LHCN-M2 (cell line): ENCODE measurements around the gene CD248. TPM values are rescaled to one million over a fixed set of nuclear protein-coding genes. Genes with fewer than 3 reads are reported as not detected.
"Not testable (repeated sequence)": the region's sequence is repeated elsewhere in the genome, so short reads cannot be mapped to it uniquely, and the experiment has no call there.

ENCODE experiments used
- DNase-seq: peaks from one replicate; pipeline ENCODE4 v3.0.0-alpha.2; 2012; ENCODE audit warnings: low read depth
- total RNA-seq: library from RNA; depleted of rRNA; stranded (reverse); fragments of >200 nt; gene quantifications from 2 replicates; pipeline ENCODE4 v1.2.3, GENCODE V29; 2014

CD248 gene
- total RNA-seq, 1 experiment from 2014 or later = 0.06 TPM

DNA sequence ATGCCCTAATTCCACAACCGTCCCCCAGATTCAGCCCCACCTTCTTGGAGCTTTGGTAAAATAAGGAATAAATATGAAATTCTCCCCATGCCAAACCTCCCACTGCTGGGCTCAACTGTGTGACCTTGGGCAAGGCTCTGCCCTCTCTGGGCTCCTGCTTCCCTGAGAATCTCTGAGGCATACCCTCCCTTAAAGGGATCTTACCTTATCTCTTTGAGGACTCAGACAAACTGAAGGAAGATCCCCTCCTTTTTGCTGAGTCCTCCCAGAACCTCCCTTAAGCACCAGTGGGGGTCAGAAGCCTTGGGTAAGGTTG is 2.7 kb downstream of the CD248 start:
- no peak for DNase-seq

DNA sequence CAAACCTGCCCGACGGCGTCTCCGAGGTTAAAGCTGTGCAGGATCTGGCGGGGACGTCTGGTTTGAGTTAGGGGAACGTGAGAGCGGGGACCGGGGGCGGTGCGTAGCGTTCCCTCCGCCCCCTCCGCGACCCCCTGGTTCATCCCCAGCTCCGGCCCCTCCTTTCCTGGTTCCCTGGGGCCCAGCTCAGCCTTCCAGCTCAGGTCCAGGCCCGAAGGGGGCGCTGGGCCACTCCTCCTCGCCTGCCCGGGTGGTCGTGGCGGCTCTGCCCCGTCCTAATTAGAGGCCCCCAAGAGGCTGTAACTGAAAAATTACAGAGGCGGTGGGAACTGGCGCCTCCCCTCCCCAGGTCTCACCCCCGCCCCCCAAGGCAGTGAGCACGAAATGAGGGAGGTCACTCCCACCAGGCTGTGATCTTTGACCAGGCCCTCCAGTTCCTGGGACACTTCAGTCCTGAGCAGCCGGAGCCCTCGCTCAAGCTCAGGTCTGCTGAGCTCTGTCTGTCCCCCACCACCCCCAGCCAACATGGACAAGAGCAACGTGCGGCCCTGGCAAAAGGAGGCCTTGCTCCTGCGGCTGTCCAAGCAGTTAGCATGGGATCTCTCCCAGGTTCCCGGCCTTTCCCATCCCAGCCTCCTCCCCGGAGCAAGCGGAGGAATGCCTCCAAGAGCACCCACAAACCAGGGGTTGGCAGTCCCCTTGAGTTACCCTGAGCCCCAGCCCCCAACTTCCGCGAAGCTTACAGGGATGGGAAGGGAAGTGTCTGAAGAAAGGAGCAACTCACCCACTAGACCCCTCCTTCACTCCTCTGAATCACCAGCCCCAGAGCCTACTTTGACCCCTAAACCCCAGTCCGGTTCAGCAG is 3.3 kb downstream of the CD248 start:
- DNase-seq = no peak

DNA sequence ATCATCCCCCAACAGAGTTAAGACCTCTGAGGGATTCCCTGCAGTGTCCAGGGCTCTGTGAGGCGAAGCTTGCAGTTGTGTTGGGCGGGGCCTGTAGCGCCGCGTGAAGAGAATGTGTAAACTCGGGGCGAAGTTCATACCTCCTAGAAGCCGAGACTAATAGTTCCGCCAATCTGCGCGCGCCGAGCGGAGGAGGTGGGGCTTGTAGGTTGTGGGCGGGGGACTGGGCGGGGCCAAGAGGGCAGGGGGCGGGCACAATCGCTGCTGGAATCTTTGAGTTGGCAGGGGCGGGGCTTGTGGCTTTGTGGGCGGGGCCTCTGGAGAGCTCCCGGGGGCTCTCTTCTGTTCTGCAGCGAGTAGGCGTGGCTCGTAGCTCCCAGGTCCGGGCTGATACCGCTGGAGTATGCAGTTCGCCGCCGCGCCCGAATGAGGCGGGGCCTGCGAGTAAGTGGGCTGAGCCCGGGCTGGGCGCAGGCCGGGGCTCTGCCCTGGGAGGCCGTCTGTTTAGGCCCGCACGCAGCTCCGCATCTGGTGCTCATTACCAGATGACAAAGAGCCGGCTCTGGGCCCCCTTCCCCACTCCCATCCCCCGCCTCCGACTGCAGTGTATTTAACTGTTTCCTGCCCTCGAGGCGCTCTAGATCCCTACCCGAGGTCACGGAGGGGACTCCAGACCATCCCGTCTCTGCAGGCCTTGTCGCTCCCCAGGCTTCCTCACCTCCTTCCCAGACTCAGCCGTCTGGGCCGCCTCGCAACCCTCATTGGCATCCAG is 4.1 kb downstream of the CD248 start:
- peak; percentile 94 for DNase-seq

DNA sequence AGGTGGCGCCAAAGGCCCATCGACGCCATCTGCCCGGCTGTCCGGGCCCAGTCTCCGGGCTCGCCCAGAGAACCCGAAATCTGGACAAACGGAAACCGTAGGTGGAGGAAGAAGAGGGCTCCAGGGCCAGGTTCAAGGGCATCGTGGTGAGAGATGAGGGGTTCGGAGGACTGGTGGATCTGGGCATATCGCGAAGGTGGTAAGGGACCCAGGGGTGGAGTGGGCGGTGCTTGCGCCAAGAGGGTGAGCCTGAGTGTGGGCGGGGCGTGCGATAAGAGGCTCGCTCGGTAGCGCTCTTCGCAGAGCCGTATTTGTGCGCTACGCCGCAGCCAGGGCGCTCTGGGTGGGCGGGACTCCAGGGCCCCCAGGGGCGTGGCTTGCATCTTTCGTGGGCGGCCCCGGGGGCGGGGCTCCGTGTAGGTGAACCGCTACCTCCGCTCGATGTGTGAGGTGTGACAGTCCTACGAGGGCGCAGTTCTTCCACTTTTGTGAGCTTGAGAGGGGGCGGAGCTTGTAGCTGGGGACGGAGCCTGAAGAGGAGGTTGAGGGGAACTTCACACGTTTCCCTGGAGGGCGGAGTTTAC is 4.8 kb downstream of the CD248 start:
- DNase-seq = peak; percentile 84

DNA sequence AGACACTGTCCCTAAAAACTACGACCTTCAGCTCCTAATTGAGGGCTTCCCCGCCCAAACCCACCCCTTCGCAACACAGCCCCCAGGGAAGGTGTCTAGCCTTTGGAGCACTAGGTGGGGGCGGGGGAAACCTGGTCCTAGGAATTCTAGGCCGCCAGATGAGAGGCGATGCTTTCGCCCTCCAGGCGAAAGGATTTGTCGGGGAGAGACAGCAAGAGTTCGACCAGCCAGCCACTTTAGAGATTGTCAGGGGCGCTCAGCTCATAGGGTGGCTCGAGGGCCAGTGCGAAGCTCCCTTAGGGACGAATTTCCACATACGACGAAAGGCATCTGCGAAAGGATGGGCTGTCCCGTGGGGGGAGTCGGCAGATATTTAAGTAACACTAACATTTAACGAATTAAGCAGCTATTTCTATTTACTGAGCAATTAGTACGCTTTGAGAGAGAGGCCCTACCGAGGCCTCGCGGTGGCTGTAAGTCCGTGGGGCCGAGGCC is 5.3 kb downstream of the CD248 start:
- no peak for DNase-seq

DNA sequence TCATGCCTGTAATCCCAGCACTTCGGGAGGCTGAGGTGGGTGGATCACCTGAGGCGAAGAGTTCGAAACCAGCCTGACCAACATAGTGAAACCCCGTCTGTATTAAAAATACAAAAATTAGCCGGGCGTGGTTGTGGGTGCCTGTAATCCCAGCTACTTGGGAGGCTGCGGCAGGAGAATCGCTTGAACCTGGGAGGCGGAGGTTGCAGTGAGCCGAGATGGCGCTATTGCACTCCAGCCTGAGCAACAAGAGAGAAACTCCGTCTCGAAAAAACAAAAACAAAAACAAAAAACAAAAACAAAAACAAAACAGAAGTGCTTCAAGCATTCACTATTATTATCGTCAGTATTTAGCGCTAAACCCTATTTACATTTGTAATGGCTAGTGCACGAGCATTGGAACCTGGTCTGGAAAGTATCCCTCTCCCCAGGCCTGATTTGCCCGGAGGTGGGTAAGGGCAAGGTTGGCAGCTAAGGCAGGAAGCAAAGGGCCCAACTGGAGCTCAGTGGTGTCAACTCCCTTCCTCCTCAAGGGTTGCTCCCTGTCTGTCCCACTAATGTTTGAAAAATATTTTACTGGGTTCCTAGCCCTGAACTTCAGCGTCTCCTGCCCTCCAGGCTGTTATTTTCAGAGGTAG is 5.9 kb downstream of the CD248 start:
- DNase-seq = not testable (repeated sequence)

DNA sequence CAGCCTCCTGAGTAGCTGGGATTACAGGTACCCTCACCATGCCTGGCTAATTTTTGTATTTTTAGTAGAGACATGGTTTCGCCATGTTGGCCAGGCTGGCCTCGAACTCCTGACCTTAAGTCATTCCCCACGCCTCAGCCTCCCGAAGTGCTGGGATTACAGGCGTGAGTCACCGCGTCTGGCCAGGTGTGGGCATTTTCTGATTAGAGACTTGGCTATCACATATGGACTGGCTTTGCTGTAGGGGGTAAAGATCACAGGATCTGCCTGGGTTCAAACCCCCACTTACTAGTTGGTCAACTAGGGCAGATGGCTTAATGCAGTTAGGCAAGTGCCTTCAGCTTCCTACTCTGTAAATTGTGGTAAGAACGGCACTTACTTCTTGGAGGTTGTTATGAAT is 6.5 kb downstream of the CD248 start:
- DNase-seq = no peak

DNA sequence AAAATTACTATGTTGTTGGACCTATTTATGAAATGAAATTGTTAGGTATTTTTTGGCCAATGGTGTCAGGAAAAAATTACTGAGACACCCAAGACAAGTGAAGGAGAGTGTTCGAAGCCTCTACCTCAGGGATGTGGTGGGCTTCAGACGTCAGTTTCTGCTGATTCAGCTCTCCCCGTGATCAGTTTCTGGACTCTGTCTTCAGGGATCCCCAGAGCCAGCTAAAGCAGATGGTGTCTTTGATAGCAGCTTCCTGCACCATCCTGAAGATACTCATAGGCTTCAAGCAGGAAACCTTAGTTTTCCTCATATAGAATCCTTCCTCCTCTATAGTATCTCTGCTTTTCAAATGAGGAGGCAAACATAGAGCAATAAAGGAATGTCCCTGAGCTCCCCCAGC is 7.4 kb downstream of the CD248 start:
- no peak for DNase-seq

DNA sequence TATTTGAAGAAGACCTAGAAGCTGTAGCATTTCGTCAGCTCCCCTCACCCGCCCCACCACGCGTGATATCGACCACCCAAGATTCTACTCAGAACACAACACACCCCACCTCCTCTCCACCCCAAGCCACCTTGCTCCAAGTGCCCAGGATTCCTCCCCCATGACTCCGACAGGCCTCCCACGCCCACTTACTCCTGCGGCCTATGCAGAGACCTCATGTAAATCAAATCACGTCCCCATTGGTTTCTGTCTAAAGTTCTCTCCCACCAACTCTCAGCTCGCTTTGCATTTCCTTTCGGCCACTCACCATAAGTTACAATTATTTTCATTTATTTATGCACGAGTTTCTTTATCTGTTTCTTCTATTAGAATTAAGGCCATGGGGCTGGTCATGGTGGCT is 14.2 kb downstream of the CD248 start:
- no peak for DNase-seq

DNA sequence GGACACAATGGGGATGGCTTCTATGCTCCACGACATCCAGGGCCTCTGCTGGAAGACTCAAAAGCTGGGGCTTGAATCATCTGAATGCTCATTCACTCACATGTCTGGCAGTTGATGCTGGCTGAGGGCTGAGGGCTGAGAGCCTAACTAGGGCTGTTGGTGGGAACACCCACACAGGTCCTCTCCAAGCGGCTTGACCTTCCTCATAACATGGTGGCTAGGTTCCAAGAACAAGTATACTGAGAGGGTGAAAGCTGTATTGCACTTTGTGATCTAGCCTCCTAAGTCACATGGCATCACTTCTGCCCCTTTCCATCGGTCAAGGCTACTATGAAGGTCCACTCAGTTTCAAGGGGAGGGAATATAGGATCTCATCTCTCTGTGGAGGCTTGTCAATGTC is 17.7 kb downstream of the CD248 start:
- DNase-seq = no peak

DNA sequence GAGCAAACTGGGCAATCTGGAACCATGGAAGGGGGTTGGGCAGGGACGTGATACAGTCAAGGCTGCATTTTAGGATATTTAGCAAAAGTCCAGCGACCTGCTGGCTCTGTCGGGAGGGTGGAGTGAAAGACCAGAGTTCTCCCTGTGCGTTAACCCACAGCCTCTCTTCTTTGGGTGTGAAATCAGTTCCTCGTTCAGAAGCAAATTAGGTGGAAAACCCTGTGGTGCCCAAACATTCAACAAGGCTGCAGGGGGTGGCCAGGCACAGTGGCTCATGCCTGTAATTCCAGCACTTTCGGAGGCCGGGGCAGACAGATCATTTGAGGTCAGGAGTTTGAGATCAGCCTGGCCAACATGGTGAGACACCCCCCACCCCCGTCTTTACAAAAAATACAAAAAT is 19.2 kb downstream of the CD248 start:
- no peak for DNase-seq

DNA sequence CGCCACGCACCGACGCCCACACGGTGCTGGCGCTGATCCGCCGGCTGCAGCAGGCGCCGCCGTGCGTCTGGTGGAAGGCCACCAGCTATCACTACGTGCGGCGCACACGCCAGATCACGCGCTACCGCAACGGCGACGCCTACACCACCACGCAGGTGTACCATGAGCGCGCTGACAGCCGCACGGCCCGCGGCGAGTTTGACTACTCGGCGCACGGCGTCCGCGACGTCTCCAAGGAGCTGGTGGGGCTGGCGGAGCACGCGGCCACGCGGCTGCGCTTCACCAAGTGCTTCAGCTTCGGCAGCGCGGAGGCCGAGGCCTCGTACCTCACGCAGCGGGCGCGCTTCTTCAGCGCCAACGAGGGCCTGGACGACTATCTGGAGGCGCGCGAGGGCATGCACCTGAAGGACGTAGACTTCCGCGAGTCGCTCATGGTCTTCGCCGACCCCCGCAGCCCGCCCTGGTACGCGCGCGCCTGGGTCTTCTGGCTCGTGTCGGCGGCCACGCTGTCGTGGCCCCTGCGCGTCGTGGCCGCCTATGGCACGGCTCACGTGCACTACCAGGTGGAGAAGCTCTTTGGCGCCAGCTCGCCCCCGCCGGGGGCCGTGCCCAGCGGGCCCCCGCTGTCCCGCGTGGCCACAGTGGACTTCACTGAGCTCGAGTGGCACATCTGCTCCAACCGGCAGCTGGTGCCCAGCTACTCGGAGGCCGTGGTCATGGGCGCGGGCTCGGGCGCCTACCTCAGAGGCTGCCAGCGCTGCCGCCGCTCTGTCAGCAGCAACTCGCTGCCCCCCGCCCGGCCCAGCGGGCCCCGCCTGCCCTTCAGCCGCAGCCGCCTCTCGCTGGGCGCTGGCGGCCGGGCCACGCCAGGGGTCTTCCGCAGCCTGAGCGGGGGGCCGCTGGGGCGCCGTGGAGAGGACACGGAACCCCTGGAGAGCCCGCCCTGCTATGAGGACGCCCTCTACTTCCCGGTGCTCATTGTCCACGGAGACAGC is 21.9 kb downstream of the CD248 start:
- no peak for DNase-seq

DNA sequence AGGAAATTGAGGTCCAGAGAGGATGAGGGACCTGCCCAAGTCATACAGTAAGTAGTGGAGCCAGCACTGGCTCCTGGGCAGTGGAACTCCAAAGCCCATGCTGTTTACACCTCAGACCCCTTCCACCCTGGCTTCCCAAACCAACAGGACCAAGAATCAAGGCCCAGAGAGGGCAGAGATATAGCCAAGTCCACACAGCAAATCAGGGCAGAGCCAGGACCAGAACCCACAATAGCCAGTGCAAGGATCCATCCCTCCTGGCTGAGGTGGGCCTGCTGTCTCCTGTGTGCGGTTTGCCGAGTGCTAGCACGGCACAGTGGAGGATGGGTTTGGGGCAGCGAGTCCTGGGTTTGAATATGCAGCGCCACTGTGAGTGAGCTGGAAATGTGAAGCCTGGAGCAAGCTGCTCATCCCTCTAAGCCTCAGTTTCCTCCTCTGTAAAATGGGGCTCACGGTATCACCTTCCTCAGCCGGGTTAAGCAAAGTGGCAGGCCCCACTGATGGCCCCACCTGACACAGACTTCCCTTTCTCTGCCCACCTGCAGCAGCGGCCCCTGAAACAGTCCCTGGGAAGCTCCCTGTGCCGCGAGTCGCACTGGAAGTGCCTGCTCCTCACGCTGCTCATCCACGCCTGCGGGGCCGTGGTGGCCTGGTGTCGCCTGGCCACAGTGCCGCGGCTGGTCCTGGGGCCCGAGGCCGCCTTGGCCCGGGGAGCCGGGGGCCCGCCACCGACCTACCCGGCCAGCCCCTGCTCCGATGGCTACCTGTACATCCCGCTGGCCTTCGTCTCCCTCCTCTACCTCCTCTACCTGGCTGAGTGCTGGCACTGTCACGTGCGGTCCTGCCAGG is 22.8 kb downstream of the CD248 start:
- DNase-seq = no peak

DNA sequence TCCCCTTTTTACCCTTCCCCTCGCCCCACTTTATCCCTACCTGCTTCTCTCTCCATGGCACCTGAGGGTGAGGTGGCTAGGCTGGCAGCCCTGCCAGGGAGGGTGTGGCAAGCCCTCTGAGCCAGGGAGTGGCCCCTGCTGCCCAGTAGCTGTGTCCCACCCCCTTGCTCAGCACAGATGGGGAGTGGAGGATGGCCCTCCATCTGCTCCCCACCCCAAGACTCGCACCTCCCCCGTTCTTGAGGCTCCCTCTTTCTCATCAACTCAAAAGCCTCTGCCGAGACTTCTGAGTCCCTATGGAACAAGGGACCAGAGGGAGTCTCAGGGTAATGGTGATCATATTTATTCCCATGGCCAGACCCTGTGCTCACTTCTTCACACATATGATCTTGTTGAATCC is 23.5 kb downstream of the CD248 start:
- no peak for DNase-seq

DNA sequence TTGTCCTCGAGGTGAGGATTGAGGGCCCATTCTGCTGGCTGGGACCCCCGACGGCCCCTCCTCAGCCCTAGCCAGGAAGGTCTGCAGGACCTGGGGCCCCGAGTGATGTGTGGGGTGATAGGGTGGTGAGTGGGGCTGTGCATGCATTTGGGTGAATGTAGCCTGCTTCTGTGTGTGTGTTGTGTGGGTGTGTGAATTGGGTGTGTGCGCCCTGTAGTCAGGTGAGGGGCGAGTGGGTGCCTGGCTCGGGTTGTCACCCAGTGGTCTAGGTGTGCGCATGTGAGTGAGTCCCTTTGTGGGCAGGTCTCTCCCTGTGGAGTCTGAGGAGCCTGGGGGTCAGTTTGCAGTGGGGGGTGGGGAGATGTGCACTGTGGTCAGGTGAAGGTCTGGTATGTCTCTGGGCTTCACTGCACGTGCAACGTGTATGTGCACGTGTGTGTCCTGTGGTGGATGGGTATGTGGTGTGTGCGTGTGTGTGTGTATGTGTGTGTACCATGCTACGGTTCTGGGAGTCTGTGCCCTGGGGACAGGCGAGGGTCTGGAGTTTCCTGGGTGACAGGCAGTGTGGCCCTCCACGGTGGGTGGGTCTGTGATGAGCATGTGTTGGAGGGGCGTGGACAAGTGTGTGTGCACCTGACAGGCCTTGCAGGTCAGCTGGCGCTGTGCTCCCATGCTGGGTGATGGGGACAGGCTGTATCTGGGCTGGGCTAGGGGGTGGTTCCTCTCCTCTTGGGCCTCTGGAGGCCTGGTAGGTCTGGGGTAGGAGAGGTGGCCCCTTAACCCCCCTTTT is 24.1 kb downstream of the CD248 start:
- no peak for DNase-seq

DNA sequence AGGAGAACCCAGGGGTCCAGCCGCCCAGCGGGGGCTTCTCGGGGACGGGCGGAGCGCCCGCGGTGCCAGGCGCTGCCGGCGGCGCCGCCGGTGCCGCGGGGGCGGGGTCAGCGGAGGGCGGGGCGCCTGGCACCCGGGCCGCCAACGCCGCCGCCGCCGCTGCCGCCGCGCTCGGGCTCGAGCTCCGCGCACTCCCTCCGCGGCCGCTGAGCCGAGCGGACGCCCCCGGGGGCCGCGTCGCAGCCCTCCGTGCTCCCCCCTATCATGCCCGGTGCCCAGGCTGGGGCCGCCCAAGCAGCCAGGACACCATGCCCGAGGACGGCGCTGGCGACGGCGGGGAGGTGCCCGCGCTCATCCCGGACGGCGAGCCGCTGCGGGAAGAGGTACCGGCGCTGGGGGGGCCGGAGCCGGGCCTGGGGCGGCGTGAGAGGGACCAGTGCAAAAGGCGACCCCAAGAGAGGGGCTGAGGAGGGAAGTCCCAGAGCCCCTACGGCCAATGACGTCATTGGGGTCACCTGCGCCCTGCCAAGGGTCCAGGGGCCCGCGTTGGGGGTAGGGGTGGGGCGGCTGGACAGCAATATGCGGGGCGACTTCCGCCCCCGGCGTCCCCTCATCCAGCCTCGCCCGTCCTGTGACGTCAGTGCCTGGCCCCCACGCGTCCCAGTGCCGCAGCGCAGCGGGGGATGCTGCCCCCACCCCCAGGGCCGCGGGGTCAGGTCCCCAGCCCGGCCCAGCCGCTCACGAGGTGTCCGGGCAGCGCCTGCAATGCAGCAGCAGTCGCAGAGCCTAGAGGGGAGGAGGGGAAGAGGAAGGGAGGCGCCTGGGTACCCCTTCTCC is 24.9 kb downstream of the CD248 start, which contains the start of gene TMEM151A:
Gene TMEM151A, plus strand, starts transcription at position 189 of the 837 bp plus-strand sequence. Its CDS starts 120 bp downstream, at position 309.
- no peak for DNase-seq

DNA sequence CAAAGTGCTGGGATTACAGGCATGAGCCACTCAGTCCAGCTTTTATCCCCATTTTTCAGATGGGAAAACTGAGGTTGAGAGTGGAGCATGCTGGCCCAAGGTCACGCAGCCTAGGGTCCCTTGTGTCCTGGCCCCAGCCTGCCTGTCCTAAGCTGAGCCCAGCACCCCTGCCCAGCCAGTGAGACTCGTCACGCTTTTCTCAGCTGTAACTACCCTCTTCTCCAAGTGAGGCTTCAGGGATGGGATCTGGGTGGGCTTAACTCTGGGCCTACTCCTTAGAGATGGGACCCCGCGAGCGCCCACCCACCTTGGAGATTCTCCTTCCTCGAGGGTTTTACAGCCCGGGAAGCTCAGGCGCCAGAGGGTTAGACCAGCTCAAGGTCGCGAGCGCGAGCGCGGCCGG is 25.5 kb downstream of the CD248 start:
- DNase-seq = no peak

DNA sequence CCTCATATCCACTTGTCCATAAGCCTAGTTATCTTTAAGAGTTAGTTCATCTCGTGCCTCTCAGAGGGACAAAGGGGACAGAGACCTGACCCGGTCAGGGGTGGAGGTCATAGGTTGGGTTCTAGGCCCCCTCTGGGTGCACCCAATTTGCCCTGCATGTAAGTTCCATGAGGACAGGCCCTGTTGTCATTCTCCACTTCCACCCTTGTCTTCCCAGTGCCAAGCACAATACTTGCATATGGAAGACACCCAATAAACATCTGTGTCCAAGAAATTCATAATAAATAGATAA is 26.6 kb downstream of the CD248 start:
- no peak for DNase-seq
